Stimulated activated CD4-positive, alpha-beta T cell treated with anti-CD3 and anti-CD28 coated beads, Interleukin-15, amount 100 ng/mL, for 24 hours (primary cell): ENCODE results near the gene TOMM22.

Source experiments
- DNase-seq: peaks from one replicate; pipeline ENCODE4 v3.0.0-alpha.2; 2020

TOMM22 gene

GRCh38 chr22:38696606-38697424 lies 15.1 kb downstream of the TOMM22 start:
- DNase-seq: peak; percentile 60

DNA sequence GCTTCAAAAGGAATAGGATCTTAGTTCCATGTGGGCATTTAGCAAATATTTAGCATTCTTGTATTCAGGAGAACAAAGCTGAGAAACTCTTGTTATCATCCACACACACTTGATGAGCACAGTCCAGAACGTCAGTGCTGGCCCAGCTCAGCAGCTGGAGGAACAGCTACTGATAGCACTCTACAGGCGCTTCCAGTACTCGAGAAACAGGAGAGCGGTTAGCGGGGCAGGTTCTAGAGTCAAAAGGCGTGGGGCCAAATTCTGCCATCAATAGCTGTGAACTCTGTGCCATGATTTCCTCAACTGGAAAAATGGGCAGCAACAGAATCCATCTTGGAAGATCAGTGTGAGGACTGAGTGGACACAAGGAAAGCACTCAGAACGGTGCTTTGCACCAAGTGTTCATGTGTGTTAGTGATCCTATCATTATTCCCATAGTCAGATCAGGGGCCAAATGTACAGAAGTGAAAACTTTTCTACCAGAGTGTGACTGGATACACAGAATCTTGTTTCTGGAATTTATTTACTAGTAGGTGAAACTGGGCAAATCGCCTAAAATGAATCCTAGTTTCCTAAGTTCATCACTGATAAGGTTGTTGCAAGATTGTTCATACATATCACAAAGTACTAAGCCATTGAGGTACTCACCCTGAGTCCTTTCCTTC lies 15.8 kb downstream of the TOMM22 start:
- DNase-seq: no peak

DNA sequence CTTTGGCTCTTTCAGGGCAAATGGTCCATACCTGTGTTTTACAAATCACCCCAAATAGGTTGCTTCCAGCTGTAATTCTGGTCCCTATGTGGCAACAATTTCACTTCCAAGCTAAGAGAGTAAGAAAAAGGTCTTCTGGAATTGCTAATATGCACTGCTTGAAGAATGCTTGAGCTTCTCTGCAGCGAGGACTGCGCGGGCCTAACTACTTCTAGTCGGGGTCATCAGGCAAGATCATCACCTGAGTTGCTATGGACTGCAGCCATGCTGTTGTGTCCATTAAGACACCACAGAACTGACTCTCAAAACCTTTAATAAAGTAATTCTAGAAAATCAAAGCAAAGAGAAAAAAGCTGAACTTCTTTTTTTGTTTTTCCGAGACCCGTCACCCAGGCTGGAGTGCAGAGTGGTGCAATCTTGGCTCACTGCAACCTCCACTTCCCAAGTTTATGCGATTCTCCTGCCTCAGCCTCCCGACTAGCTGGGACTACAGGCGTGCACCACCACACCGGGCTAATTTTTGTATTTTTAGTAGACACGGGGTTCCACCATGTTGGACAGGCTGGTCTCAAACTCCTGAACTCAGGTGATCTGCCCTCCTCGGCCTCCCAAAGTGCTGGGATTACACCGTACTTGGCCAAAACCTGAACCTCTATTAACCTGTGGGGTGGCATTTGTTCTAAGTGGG lies 16.8 kb downstream of the TOMM22 start:
- DNase-seq: no peak

DNA sequence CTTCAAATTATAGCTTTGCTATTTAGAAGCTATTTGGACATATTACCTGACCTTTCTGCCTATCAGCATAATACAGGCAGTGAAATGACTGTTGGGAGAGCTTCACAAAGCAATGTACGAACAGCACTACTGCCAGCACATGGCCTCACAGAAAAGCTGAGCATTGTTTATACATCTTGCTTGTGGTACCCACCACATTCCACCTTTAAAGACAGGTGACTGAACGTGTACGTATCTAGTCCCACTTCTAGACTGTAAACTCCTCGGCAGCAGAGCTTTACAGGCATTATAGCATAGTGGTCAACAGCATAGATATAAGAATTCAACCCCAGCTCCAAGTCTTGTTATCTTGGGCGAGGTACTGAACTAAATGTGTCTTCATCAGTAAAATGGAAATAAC lies 17.4 kb downstream of the TOMM22 start:
- no peak for DNase-seq

DNA sequence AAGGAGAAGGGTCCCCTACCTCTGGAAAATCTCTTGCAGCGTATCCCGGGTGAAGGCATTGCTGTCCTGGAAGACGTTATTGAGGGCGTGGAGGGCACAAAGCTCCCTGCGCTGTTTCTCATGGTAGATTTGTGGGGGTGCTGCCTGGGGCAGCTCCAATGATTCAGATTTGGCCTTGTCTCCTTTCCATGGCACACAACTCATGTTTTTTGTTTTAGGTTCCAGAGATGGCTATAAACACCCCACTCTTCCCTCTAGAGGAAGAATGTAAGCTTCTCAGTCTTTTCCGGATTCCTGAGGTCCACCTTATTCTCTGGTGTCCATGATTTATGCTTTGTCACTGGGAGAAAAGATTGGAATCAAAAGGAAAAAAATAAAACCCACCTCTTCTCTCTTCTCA lies 18.0 kb downstream of the TOMM22 start:
- DNase-seq: no peak

- DNase-seq: no peak
Observed at GRCh38 chr22:38700270-38700788, 18.6 kb downstream of the TOMM22 start.

DNA sequence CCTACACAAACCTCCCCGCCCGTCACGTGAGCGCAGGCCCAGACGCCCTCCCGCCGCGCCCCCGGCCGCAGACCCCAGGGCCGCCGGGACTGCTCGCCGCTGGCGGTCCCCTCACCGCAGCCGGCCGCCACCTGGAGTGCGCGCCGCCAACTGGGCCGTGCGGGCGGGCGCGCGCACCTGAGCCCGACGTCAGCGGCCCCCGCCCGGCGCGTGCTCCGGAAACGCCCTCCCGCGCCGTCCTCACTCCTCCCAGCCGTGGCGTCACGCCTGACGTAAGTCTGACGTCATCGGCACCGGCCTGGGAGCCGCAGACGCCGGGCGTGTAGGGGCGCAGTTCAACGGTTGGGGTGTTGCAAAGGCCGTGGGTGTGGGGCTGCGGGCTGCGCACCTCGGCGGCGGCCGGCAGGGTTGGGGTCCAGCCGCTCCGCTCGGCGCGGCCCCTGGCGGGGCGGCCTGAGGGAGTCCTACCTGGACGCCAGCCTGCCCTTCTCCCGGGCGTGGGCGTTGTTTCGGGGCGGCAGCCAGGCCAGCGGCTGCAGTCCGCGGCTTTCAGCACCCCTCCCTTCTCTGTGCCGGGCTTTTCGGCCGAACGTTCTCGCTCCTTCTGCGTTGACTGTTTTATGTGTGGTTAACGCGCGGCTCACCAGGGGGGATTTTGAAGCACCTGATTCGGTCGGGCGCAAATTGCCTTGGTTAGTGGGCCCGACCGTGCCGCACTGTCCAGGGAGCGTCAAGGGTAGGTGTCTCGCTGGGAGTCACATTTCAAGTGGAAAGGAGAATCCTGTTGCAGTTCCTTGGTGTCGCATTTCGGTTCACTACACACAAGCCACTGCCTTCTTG lies 19.3 kb downstream of the TOMM22 start, which contains the start of gene JOSD1:
Gene JOSD1 (minus strand): TSS at position 155 of the 840 bp plus-strand sequence. CDS start 956 bp downstream, outside the sequence.
- DNase-seq: peak; percentile 98

DNA sequence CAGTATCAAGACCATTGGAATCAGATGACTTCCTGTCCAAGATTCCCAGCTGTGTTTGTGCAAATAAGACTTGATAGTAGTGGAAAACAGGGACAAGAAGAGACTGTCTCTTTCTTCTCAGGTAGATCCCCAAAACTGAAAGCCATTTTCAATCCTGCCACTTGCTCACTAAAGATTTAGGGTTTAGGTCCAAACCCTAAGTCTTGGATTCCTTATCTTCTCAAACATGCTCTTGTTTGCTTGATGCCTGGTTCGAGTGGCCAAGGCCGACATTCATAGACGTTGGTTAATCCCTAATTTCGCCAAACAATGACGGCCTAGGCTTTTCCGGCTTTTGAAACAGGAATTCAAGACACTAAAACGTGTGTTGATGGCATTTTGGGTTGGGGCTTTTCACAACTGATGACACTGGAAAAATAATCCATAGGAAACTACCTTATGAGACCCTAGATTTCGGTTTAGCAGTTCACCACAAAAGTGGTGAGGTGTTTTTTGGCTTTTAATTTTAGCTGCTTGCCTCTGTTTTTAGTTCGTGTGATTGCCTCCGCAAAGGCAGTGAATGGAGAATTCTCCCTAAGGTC lies 23.0 kb downstream of the TOMM22 start:
- DNase-seq: no peak

GRCh38 chr22:38705235-38706100 lies 23.7 kb downstream of the TOMM22 start, which contains the start of gene GTPBP1:
TSS of gene GTPBP1 (plus strand) at chr22:38705944. CDS start at chr22:38705956, 12 bp downstream.
- DNase-seq: peak; percentile 96

GRCh38 chr22:38706101-38706900 lies 24.5 kb downstream of the TOMM22 start:
- peak; percentile 51 for DNase-seq

- DNase-seq: no peak
Observed at GRCh38 chr22:38706901-38707195, 25.1 kb downstream of the TOMM22 start.

DNA sequence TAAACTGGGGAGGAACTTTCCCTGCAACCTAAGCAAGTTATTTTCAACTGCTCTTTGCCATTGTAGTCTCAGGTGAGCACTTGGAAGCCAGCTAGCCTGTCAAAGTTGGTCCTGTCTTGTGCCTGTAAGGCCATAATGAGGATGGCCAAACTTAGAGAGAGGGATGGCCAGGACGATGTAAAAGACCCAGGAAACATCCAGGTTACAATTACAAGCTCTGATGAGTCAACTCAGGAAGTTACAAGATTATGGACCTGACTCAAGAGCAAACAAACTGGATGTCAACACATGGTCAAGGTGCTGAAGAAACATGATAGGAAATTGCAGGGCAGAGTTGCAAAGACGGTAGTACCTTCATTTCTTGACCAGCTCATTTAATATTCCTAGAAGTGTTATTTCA lies 25.6 kb downstream of the TOMM22 start:
- no peak for DNase-seq

- no peak for DNase-seq
Observed at GRCh38 chr22:38707984-38708383, 26.2 kb downstream of the TOMM22 start.

- no peak for DNase-seq
Observed at GRCh38 chr22:38709306-38709705, 27.5 kb downstream of the TOMM22 start.

- no peak for DNase-seq
Observed at GRCh38 chr22:38710351-38710750, 28.6 kb downstream of the TOMM22 start.

GRCh38 chr22:38710866-38711265 lies 29.1 kb downstream of the TOMM22 start:
- DNase-seq: no peak

GRCh38 chr22:38712486-38713207 lies 30.9 kb downstream of the TOMM22 start:
- DNase-seq: no peak

DNA sequence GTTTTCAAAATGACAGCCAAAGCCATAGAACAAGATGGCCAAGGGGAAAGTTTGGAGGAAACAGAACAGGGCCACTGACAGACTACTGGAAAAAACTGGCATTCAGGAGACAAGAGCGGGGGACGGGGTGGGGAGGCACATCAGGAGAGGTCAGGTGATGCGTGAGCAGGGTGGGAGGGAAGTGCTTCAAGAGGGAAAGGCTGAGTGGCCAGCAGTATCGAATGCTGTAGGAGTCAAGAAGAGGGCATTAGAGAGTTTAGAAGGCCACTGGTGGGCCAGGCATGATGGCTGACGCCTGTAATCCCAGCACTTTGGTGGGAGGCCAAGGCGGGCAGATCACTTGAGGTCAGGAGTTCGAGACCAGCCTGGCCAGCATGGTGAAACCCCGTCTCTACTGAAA lies 32.2 kb downstream of the TOMM22 start:
- no peak for DNase-seq

DNA sequence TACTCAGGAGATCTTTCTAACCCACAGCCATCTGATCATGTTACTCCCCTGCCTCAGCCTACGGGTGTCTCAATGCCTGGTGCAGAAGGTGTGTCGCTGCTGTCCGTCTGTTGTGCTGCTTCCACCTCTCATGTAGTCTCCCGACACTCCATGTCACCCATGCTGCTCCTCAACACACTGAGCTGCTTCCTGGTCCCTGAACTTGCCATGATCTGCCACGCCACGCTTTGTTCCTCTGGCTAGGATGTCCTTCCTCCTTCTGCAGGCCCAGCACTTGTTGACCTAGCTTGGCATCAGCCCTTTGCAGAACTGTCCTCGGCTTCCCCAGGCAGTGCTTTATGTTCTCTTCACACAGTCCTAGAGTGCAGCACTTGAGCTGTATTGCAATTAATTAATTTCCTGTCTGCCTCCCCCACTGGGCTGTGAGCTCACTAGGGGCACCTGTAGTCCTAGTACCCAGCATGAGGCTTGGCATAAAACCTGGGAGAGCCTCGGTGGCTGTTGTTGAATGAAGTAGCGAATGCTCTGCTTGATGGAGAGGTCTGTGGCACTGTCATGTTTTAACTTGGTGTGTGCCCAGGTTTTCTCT lies 33.5 kb downstream of the TOMM22 start:
- no peak for DNase-seq
